HL-60/S4 treated with phorbol 12-myristate 13-acetate at 8.2 ng/mL for 4 days and 3 days (cell line): ENCODE data around the gene CEP63.
"Not testable (repeated sequence)": the region's sequence is repeated elsewhere in the genome, so short reads cannot be mapped to it uniquely, and the experiment has no call there.

Experiments
- in situ Hi-C: fragments of 300-500 bp; cut with MboI; formaldehyde crosslinking; loops from 2 replicates; pipeline ENCODE4 v1.15.0; 2022; ENCODE audit warnings: low sequenced_read_pairs

The CEP63 gene

GRCh38 chr3:134503266-134503665 is 17.4 kb downstream of the CEP63 start:
- in situ Hi-C loops, result no loop called here

GRCh38 chr3:134504132-134504531 is 18.3 kb downstream of the CEP63 start:
- in situ Hi-C loops, result no loop called here

GRCh38 chr3:134505485-134505884 is 19.6 kb downstream of the CEP63 start:
- in situ Hi-C loops, result no loop called here

- in situ Hi-C loops, result no loop called here
Measured at GRCh38 chr3:134511500-134511899, 25.6 kb downstream of the CEP63 start.

- in situ Hi-C loops, result no loop called here
Measured at GRCh38 chr3:134516905-134517304, 31.0 kb downstream of the CEP63 start.

DNA sequence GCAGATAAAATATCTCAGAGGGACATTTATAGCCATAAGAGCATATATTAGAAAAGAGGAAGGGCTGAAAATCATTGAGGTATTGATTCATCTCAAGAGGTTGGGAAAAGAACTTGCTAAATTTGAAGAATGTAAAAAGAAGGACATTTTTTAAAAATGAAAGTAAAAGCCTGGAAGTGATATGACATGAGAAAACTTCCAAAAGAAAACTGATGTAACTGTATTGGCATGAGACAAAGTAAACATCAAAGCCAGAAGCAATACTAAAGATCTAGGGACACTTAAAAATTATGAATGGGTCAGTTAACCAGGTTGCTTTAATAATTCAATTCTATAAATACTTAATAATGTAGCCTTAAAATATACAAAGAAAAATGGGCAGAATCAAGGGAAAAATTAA is 31.9 kb downstream of the CEP63 start:
- in situ Hi-C loops, result no loop called here

GRCh38 chr3:134522541-134522940 is 36.7 kb downstream of the CEP63 start:
- in situ Hi-C loops, result no loop called here

DNA sequence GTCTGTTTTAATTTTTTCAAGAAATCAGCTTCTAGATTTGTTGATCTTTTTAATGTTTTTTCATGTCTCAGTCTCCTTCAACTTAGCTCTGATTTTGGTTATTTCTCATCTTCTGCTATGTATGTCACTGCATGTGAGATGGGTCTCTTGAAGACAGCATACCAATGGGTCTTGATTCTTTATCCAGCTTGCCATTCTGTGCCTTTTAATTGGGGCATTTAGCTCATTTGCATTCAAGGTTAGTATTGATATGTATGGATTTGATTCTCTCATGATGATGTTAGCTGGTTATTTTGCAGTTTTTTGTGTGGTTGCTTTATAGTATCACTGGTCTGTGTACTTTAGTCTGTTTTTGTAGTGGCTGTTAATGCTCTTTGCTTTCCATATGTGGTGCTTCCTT is 39.4 kb downstream of the CEP63 start:
- in situ Hi-C loops, result no loop called here

DNA sequence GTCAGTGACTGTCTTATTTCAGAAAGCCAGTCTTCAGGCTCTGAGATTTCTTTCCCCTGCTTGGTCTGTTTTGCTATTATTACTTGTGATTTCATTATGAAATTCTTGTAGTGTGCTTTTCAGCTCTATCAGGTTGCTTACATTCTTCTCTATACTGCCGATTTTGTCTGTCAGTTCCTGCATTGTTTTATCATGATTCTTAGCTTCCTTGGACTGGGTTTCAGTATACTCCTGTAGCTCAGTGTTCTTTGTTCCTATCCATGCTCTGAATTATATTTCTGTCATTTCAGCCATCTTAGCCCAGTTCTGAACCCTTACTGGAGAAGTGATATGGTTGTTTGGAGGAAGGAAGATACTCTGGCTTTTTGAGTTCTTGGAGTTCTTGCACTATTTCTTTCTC is 40.5 kb downstream of the CEP63 start:
- in situ Hi-C loops, result no loop called here

DNA sequence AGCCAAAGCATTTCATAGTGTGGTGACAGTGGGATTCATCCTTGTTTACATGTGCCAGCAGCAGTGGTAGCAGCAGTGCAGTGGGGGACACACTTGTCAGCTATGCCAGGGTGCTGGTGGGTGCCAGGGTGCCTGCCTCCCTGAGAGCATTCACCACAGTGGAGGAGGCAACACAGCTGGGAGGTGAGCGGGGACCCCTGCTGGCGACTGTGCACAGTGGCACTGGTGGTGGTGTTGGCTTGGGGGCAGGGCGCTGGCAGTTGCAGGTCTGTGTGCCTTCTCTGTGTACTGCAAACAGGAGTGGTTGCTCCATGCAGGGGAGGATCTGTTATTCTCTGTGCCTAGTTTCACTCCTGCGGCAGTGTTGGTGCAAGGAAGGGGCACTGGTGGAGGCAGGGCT is 41.2 kb downstream of the CEP63 start:
- in situ Hi-C loops, result no loop called here

- in situ Hi-C loops, result no loop called here
Measured at GRCh38 chr3:134527538-134528186, 41.8 kb downstream of the CEP63 start.

DNA sequence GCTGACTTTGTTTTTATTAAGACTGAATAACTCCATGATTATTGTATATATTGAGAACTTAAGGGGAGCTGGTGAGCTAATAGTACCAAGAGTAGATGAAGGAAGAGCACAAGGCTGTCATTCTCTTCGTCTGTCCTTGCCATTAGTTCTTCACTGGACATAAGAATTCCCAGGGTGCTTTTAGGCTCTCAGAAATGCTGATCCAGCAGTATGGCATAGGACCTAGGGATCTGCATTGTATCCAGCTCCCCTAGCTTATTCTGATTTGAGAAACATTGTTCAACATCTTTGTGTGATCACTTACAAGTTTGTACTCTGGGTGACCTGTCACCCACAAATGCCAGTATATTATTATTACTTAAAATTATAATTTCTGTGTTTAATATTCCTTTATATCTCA is 47.6 kb downstream of the CEP63 start:
- in situ Hi-C loops, result no loop called here

DNA sequence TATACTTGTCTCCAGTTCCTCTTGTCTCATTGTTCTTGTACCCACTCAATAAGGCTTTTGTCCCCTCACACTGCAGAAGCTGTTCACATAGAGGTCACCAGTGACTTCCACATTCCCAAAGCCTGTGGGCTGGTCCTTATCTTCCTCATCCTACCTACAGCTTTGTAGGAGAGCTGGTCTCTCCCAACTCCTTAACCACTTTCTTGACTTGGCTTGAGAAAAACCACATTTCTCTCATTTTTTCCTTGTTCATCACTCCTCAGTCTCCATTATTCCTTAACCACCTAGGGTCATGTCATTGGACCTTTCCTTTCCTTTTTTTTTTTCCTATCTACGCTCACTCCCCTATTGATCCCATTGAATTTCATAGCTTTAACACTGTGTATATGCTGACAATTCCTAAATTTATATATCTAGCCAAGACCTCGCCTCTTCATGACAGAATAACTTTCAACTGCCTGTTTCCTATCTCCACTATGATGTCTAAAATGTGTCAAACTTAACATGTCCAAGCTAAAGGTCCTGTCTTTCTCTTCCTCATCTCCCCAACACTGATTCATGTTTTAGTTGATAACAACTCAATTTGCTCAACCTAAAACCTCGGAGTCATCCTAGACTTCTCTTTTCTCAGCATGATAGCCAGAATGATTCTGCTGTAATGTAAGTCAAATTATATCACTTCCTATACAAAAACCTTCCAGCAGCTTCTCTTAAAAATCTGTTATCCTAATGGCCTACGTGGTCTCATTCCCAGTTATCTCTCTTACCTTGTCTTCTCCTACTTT is 49.5 kb downstream of the CEP63 start:
- in situ Hi-C loops, result no loop called here

- in situ Hi-C loops, result no loop called here
Measured at GRCh38 chr3:134536781-134537180, 50.9 kb downstream of the CEP63 start.

DNA sequence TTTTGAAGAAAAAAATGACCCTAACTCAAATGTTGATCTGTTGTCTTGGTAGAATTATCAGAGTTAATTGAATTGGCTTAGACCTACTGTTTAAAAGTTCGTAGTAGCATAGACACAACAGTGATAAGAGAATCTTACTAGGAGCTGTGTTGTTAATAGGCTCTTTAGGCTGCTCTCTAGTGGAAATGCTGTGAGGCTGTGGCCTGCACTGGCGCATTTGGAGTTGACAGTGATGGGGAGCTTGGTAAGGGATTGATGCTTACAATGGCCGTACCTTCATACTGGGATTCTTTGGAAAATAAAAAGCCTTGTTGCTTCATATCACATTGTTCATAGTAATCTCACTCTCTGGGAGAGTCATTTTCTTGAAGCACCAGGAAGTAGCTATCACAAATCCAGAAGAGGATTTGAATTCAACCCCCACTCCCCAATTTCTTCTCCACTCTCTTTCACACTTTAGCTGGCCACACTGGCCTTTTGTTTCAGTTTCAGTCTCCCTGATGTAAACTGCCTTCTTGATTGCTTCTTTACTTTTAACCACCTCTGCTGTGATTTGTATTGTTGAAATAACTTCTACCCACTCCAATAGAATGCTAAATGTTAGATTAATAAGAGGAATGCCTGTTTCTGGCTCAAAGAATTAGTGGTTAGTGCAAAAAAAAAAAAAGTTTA is 56.6 kb downstream of the CEP63 start:
- in situ Hi-C loops, result no loop called here

DNA sequence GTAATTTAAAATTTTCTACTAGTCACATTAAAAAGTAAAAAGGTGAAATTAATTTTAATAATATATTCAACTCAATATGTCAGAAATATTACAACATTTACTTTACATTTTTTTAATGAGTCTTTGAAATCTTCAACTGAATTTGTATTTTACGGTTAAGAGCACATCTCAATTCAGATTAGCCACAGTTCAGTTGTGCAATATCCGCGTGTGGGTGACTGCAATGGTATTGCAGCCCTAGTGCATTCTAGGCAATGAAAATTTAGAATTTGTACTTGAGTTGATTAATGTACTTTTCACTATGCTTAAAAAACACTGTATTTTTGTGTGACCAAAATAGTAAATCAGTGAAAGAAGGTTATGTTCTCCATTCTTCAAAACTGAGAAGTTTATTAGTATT is 57.3 kb downstream of the CEP63 start:
- in situ Hi-C loops, result no loop called here

GRCh38 chr3:134544316-134544715 is 58.5 kb downstream of the CEP63 start:
- in situ Hi-C loops, result no loop called here

GRCh38 chr3:134544783-134545182 is 58.9 kb downstream of the CEP63 start:
- in situ Hi-C loops, result not testable (repeated sequence)

DNA sequence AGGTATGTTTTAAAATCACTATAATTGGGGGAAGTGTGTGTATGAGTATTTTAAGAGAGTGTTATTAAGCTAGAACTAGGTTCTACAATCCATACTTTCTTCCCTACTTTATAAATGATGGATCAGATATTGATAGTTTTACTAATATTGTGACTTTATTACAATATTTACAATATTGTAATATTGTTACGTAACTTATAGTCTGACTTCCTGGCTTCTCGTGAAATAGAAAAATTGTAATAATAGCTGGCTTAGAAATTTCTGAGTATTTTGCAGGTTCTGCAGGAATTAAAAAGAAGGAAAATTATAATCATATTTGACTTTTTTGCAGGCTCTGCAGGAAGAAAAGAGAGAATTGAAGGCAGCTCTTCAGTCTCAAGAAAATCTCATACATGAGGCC is 60.0 kb downstream of the CEP63 start:
- in situ Hi-C loops, result no loop called here

DNA sequence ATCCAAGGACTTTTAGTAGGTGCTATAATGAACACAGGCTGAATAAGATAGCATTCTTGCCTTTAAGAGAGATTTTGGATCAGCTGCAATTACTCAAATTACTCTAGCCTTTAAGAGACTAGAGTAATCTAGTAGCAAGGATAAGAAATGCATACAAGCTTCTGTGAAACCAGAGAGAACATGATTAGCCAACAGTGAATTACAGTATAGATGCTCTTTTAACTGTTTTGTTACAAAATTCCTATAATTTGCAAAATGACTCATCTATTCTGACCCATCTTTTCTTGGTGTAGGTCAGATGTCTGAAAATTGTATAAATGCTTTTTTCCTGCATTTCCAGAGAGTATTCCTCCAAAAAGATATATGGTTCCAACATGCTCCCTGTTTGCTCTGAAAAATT is 66.9 kb downstream of the CEP63 start:
- in situ Hi-C loops, result no loop called here

GRCh38 chr3:134559591-134559990 is 73.7 kb downstream of the CEP63 start:
- in situ Hi-C loops, result no loop called here

DNA sequence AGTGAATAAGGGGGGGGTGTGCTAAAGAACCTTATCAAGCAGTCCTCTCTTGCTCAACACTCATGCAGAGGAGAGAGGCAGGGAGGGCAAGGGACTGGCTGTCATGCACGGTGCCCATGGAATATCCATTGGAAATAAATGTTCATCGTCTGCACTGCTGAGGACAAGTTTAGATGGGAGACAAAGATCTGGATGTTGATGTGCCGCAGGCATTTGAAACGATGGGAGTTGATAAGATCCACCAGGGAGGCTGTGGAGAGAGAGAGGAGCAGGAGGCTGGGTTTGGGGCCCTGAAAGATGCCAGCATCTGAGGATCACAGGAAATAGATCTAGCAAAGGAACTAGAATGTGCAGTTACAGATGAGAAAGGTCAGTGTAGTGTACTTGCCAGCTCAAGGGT is 76.2 kb downstream of the CEP63 start:
- in situ Hi-C loops, result no loop called here
